Activated naive CD4-positive, alpha-beta T cell treated with Interleukin-2 at 50 U/mL for 16 hours (primary cell): Measurements from ENCODE around the gene DHX57.
"Not testable (repeated sequence)": the region's sequence is repeated elsewhere in the genome, so short reads cannot be mapped to it uniquely, and the experiment has no call there.

Source experiments
- DNase-seq: peaks from one replicate; pipeline ENCODE4 v3.0.0-alpha.2; 2020

The DHX57 gene

DNA sequence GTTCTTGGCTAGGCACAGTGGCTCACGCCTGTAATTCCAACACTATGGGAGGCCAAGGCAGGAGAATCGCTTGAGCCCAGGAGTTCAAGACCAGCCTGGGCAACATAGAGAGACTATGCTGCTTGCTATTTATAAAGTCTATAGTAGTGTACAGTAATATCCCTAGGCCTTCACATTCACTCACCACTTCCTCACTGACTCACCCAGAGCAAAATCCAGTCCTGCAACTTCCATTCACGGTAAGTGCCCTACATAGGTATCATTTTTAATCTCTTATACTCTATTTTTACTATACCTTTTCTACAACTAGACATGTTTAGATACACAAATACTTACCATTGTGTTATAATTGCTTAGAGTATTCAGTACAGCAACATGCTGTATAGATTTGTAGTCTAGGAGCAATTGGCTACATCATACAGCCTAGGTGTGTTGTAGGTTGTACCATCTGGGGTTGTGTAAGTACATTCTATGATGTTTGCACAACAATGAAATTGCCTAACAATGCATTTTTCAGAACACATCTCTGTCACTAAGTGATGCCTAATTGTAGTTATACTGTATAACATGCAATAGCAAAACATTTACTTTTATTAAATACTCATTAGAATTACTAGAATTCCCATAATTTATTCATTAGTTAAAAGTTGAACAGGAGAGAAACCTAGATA is 8.8 kb downstream of the DHX57 start:
- DNase-seq = no peak

DNA sequence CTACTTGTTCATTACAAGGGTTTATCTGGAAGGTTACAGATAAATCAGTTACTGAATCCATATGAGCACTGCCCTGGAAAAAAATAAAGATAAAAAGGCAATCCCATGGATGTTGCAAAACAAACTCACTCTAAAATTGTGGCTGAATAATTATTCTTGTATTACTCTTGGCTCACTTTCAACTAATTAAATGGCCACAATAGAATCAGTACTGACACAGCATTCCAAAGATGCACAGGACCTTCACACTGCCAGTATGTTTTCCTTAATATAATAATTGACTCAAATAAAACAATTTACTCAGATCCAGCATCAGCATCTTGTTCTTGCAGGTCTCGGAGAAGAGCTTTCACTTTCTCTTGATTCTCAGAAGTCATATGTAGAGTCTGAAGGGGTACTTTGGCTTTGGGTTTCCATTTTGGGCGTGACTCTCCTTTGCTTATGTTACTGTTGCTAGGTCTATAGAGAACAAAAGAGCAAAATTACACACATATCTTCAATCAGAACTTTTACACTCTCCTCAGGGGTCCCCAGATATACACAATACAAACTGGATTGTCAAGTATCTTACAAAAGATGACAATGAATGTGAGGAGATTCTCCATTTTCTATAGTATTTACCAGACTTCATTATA is 12.6 kb downstream of the DHX57 start:
- no peak for DNase-seq

DNA sequence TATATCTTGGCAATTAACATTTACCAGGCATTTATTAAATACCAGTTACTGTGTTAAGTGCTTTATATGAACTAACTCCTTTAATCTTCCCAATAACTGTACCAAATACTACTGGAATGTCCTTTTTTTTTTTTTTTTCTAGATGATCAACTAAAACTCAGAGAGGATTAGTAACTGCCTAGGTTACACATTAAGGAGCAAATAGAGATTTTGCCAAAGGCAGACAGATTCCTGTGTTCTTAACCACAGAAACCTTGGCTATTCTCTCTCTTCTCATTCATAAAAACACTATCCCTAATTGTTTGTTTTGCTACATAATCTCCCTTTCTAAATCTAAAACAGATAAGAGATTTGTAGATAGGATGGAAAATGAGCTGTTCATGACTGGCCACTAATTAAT is 13.3 kb downstream of the DHX57 start:
- DNase-seq = no peak

DNA sequence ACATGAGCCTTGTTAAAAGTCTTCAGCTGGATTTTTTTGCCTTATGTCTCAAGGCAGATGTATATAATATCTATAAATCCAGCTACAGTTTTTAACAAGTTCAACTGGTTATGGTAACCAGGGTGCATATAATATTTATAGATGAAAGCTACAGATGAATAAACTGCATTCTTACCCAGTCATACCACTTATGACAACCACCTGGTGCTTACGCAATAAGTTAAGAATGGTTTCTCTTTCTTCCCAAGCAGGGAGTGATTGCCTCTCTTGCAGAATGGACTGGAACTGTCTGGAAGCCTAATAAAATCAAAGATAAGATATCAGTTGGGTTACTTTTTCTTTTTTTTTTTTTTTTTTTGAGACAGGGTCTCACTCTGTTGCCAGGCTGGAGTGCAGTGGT is 19.6 kb downstream of the DHX57 start:
- no peak for DNase-seq

DNA sequence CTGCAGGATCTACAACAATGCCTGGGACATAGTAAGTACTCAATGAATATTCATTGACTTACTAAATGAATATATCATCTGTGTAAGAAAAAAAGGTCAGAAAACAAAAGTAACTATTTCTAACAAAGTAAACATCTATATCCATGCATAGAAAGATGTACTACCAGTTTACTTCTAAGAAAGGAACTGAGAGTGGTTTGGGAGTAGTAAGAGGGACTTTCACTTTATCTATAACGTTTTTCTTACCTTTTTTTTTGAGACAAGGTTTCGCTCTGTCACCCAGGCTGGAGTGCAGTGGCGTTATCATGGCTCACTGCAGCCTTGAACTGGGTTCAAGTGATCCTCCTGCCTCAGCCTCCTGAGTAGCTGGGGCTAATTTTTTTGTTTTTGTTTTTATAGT is 25.7 kb downstream of the DHX57 start:
- DNase-seq = no peak

DNA sequence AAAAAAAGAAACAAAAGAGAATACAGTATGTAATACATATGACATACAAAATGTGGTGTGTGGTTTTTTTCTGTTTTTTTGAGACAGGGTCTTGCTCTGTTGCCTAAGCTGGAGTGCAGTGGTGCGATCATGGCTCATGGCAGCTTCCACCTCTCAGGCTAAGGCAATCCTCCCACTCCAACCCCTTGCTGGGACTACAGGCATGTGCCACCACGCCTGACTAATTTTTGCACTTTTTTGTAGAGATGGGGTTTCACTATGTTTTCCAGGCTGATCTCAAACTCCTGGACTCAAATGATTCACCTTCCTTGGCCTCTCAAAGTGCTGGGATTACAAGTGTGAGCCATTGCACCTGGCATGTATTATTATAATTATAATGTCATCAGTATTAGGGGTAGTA is 38.9 kb downstream of the DHX57 start:
- DNase-seq = no peak

DNA sequence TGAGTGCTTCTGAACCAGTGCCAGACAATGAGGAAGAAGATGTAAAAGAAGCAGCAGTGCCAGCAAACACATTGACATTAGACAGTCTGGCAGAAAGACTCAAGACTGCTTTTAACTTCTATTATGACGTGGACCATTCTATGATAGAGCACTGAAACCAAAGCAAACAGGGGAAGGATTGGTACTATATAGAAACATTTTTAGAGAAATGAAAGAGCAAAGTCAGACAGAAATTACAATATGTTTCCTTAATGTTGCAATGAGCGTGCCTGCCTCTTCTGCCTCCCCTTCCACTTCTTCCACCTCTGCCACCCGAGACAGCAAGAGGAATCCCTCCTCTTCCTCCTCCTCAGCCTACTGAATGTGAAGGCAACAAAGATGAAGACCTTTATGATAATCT is 39.7 kb downstream of the DHX57 start:
- DNase-seq = no peak

DNA sequence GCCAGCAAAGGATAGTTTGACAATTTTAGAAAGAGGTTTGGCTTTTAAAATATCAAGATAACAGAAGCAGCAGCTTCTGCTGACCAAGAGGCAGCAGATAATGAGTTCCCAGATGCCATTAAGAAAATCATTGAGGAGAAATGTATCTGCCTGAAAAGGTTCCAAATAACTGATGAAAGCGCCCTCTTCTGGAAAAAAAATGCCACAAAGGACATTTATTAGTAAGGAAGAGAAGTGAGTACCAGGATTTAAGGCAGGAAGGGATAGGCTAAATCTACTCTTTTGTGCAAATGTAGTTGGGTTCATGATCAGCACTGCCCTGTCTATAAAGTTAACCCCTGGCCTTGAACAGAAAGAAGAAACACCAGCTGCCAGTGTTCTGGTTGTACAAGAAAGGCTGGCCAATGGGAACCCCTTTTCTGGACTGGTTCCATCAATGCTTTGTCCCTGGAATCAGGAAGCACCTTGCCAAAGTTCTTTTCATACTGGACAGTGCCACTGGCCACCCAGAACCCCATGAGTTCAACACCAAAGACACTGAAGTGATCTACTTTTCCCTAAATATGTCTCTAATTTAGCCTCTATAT is 40.6 kb downstream of the DHX57 start:
- DNase-seq = no peak

DNA sequence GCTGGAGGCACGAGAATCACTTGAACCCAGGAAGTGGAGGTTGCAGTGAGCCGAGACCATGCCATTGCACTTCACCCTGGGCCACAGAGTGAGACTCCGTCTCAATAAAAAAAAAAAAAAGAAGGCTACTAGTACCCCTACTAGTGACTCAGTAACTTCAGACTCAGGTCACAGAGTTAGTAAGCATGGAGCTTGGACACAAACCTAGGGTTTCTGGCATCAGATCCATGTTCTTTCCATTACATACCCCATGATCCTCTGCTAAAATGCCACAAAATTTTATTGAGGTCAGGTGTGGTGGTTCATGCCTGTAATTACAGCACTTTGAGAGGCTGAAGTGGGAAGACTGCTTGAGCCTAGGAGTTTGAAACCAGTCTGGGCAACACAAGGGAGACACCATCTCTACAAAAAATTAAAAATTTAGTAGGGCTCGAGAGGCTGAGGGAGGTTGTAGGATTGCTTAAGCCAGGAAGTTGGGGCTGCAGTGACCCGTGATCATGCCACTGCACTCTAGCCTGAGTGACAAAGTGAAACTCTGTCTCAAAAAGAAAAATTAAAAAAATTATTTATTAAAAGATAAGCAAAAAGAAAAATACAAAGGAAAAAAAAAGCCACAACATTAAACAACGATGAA is 45.1 kb downstream of the DHX57 start:
- DNase-seq = no peak

DNA sequence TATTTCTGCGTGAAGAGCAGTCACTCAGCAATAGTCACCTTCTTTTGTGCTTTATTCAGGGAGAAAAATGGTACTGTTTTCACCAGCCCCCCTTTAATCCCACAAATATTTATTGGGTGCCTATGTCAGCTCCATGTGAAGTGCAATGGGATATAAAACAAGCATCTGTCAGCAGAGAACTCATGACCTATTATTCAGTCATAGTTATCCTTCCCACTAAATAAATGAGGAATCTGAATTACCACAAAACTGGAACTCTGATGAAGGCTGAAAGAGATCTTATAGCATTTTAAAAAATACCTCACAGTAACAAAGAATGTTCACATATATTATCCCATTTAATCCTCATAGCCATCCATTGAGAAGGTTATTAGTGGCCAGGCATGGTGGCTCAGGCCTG is 45.8 kb downstream of the DHX57 start:
- DNase-seq = no peak

DNA sequence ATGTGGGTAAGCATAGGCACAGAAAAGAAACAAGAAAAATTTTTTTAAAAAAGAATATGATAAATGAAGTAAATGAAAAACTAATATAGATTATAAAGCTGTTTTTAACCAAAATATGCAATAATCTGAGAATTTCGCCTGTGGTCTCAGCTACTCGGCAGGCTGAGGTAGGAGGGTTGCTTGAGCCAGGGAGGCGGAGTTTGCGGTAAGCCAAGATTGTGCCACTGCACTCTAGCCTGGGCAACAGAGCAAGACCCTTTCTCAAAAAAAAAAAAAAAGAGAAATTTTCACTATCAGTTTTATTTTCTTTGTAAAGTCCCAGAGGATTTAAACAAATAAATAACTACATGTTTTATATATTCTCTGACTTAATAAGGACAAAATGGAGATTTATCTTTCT is 47.3 kb downstream of the DHX57 start:
- DNase-seq = no peak

DNA sequence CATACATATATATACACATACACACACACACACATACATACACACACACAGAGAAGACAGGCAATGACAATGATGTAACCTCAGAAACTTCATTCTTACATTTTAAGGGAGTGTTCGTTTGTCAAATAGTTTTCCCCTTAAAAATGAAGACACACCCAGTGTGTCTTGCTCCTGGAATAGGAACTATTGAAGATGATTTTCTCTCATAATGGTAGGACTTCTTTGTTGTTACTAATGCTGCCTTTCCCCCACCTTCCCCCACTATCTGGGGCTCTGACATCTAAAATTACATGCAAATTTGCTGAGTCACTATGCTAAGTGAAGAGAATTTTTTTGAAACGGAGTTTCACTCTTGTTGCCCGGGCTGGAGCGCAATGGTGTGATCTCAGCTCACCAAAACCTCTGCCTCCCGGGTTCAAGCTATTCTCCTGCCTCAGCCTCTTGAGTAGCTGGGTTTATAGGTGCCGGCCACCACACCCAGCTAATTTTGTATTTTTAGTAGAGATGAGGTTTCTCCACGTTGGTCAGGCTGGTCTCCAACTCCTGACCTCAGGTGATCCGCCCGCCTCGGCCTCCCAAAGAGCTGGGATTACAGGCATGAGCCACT is 48.1 kb downstream of the DHX57 start:
- DNase-seq = not testable (repeated sequence)

DNA sequence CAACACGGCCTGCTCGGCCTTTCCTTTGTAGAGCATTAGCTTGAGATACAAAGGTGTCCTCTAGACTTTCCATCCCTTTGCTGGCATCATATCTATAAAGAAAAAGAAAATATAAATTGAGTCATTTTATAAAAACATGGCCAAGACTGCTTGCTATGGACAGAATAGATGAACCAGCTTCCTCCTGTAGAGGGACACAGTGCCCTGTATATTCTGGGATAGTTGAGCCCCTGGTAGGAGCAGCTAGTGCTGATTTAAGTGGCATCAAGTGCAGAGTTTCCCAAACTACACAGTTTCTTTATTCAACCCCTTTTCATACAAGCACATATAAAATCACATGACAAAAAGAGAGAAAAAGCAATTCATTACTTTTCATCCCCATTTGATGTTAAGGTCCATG is 49.8 kb downstream of the DHX57 start:
- DNase-seq = no peak

DNA sequence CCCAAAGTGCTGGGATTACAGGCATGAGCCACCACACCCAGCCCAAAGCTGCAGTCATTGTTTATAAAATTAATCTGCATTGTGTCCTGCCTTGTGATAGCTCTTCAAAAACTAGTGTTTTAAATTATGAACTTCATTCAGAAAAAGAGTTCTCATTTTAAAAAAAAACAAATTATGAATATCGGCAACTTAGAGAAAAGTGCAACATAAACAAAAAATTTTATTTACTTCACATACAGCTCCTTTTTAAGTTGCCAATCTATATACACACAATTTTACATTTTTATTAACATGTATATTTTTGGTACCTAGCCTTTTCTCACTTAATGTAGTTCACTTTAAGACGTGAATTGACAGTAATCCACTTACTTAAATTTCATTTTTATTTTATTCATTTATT is 50.8 kb downstream of the DHX57 start:
- DNase-seq = no peak

DNA sequence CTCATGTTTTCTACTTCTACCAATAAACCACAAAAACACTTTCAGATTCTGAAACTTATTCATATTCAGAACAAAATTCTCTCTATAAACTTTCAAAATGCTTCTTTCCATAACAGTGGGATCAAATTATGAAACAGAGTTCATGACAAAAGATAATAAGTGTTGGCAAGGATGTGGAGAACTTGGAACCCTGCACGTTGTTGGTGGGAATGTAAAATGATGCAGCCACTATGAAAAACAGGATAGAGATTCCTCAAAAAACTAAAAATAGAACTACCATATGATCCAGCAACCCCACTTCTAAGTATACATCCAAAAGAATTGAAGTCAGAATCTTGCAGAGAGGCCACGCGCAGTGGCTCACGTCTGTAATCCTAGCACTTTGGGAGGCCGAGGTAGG is 52.3 kb downstream of the DHX57 start:
- no peak for DNase-seq

DNA sequence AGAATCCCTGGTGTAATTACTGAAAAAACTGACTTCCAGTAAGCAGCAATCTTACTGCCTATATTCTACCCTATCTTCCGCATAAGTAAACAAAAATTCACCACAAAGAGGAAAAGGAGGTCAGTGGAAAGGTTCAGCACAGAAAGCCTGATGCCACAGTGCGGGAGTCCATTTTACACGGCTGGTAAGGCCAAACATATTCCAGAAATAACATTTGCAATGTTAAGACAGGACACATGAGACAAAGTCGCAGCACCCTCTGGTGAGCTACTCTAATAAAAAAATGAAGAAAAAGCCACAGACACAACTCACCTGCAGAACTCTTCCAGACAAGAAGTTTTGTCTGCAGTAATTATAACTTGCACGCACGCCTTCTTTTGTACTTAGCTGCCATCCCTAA is 57.2 kb downstream of the DHX57 start:
- DNase-seq = no peak

DNA sequence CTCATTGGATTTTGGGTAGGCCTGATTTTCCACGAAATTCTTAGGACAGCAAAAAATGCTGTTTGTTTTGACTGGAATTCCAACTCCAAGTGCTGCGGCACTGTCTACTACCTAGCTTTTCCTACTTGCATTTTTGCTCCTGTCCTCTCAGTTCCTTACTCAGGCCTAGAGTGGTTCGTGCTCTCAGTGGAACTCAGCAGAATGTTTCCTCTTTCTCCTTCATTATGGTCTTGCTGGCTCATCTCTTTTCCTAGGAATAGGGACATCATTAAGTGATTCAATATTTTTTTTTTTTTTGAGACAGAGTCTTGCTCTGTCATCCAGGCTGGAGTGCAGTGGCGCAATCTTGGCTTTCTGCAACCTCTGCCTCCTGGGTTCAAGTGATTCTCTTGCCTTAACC is 59.8 kb downstream of the DHX57 start:
- DNase-seq = no peak

DNA sequence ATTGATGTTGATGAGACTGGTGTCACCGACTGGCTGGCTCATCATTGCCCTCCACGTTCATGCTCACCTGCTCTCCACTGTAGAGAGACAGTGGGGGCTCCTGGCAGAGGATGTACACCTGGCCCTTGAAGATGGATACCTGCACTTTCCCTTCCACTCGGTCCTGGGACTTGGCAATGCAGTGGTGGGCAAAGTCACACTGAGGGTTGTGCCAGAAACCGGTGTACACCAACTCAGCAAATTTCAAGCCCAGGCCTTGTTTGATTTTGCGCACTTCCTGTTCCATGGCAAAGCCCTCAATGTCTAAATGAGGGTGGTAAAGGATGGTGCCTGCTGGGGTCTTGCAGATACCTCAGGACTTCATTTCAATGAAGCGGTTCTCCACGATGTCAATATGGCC is 65.2 kb downstream of the DHX57 start:
- no peak for DNase-seq

DNA sequence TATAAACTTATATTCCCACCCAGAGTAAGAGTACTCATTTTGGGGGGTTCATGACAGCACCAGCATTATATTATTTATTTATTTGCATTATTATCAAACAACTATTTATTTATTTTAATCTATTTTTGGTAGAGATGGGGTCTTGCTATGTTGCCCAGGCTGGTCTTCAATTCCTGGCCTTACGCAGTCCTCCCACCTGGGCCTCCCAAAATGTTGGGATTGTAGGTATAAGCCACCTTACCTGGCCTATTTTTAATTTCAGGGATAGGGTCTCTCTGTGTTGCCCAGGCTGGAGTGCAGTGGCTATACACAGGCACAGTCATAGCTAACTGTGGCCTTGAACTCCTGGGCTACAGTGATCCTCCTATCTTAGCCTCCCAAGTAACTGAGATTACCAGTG is 67.1 kb downstream of the DHX57 start:
- no peak for DNase-seq

DNA sequence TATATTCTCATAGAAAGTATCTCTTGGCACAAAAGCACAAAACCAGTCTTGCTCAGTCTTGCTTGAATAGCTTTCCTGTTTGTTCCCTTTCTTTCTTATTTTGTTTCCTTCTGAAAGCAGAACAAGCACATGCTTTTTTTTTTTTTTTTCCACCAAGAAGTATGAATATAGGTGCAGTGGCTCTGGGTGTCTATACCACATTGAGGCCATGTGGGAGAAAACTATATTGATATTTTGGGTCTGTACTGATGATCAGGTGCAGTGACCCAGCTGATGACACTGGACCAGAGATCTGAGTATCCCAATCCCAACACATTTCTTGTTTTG is 69.0 kb downstream of the DHX57 start:
- no peak for DNase-seq

DNA sequence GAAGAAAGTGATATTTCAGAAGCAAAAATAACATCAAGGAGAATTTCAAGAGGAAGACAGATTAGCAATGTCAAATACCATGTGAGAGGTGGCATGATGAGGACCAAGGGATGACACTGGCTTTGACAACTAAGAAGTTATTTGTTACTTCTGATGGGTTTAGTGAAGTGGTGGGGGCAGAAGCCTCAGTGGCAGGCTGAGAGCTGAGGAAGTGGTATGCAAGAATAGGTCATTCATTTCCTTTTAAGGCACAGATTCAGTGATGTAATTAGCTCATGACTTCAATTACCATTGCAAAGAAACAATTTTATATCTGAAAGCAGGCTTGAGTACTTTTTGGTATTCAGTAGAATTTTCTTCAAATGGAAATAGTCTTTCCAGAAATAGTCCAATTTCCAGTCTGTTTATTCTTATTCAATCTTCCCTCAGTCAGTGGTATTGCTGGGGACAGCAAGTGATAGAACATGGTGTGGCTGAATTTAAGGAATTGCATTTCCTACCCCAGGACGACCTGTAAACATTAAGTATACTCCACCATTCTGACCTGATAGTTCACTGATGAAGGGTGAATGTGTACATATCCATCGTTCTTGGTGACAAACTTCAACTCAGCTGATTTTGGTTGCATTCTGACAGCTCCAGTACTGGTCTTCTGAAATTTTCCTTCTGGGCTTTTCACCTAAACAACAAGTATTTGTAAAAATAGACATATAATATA is 69.6 kb downstream of the DHX57 start:
- DNase-seq = no peak

DNA sequence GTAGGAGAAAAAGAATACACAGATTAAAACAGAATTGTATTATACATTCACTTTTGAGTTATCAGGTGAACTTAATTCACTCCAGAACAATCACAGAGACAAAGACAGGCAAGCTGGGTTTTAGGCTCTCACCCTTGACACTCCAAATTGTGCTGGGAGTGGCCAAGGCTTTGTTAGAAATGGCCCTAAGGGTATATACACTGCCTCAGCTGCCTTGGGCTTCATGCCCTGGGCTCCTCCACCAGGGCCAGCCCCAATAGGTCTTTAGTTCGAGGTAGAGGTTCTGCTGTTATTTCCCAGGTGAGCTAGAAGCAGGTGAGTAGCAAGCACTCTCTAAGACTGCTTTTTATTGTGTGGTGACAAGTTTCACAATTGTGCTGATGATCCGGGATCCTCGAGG is 77.8 kb downstream of the DHX57 start:
- DNase-seq = no peak

DNA sequence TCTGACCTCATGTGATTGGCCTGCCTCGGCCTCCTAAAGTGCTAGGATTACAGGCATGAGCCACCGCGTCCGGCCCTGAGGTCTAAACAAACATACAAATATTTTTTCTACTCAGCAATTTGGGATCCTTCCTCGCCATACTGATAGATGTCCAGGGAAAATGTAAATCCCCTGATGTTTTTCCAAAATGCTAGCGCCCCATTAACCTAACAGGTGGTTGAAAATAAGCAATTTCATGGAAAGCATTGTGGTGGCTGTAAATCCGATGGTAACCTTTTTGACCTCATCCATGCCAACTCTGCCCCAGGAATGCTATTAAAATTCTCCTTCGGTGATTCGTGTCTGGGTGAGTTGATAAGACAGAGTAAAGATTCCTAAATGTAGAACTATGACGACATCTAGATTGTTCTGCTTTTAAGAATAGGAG is 78.5 kb downstream of the DHX57 start:
- DNase-seq = no peak
